SK-N-SH (cell line): ENCODE data around the gene CALN1. TPM values are rescaled to one million over a fixed set of nuclear protein-coding genes. Genes with fewer than 3 reads are reported as not detected.

Experiments
- CTCF ChIA-PET: fragments of 300-600, 350-600 bp; formaldehyde crosslinking; extraction: SDS; loops from one replicate; lab custom pipeline; 2021; lab: Yijun Ruan, JAX
- POLR2A ChIA-PET: fragments of 350-600 bp; sonication (Branson Sonifier 250); formaldehyde crosslinking; extraction: SDS; loops from one replicate; lab custom pipeline; 2020; ENCODE audit warnings: antibody characterized with exemption, inconsistent platforms; lab: Yijun Ruan, JAX
- DNase-seq: peaks from one replicate; pipeline ENCODE4 v3.0.0; 2012
- H2AFZ ChIP-seq: fragments of 200-600 bp; sonication (generic); 2 replicates; pipeline ENCODE4 v1.8.1; 2016; ENCODE audit warnings: antibody characterized with exemption, mild to moderate bottlenecking, low read depth
- H3F3A ChIP-seq: fragments of 200-600 bp; sonication (generic); replicated peaks from 2 replicates; pipeline ENCODE3; 2016; ENCODE audit warnings: antibody characterized with exemption, mild to moderate bottlenecking; ENCODE audit not compliant: insufficient read depth
- H3K27ac ChIP-seq, 2 experiments: fragments of 200-500 bp in 1 of 2; fragments of 200-600 bp in 1 of 2; sonication (Bioruptor generic) in 1 of 2; sonication (generic), shearing (Covaris generic) in 1 of 2; 2 replicates each; pipeline versions ENCODE4 v1.5.1 to v1.6.1; 2014 to 2016; ENCODE audit warnings: low read depth in 2 of 2, inconsistent platforms in 1 of 2, low read length in 1 of 2, mild to moderate bottlenecking in 1 of 2, mixed read lengths in 1 of 2
- H3K27me3 ChIP-seq: fragments of 200-600 bp; sonication (generic), shearing (Covaris generic); 2 replicates; pipeline ENCODE4 v1.6.1; 2016; ENCODE audit warnings: mixed run types; ENCODE audit not compliant: insufficient read depth
- H3K36me3 ChIP-seq, 2 experiments: fragments of 200-500 bp in 1 of 2; fragments of 200-600 bp in 1 of 2; sonication (Bioruptor generic) in 1 of 2; sonication (generic) in 1 of 2; replicated peaks in 1 of 2; 2 replicates each; pipeline versions ENCODE3 to v1.5.1; 2014 to 2016; ENCODE audit warnings: low read length in 1 of 2, mild to moderate bottlenecking in 1 of 2; ENCODE audit not compliant: insufficient read depth in 2 of 2, control insufficient read depth in 1 of 2
- H3K4me1 ChIP-seq, 2 experiments: fragments of 200-500 bp in 1 of 2; fragments of 200-600 bp in 1 of 2; sonication (Bioruptor generic) in 1 of 2; sonication (generic), shearing (Covaris generic) in 1 of 2; 2 replicates each; pipeline versions ENCODE4 v1.5.1 to v1.6.1; 2014 to 2016; ENCODE audit warnings: low read depth in 1 of 2, low read length in 1 of 2, mixed run types in 1 of 2; ENCODE audit not compliant: insufficient read depth in 2 of 2, control insufficient read depth in 1 of 2
- H3K4me2 ChIP-seq: fragments of 200-600 bp; sonication (generic), shearing (Covaris generic); 2 replicates; pipeline ENCODE4 v1.6.1; 2017; ENCODE audit warnings: mixed run types
- H3K4me3 ChIP-seq, 2 experiments: fragments of 200-500 bp in 1 of 2; fragments of 200-600 bp in 1 of 2; sonication (Bioruptor generic) in 1 of 2; sonication (generic), shearing (Covaris generic) in 1 of 2; 2 replicates each; pipeline versions ENCODE4 v1.5.1 to v1.8.1; 2014 to 2016; ENCODE audit warnings: low read depth in 2 of 2, inconsistent platforms in 1 of 2, low read length in 1 of 2, mild to moderate bottlenecking in 1 of 2, mixed read lengths in 1 of 2, moderate library complexity in 1 of 2
- H3K79me2 ChIP-seq: fragments of 200-600 bp; sonication (generic); 2 replicates; pipeline ENCODE4 v1.8.1; 2017; ENCODE audit warnings: mild to moderate bottlenecking; ENCODE audit not compliant: insufficient read depth
- H3K9ac ChIP-seq: fragments of 200-600 bp; sonication (generic); 2 replicates; pipeline ENCODE4 v1.6.1; 2017; ENCODE audit warnings: mixed run types
- H3K9me2 ChIP-seq: fragments of 200-600 bp; sonication (generic); 2 replicates; pipeline ENCODE4 v1.6.1; 2017; ENCODE audit warnings: mixed run types
- H3K9me3 ChIP-seq: fragments of 200-600 bp; sonication (generic); 2 replicates; pipeline ENCODE4 v1.6.1; 2017; ENCODE audit warnings: mixed run types, mild to moderate bottlenecking, moderate library complexity
- H4K20me1 ChIP-seq: fragments of 200-600 bp; sonication (generic); 2 replicates; pipeline ENCODE4 v1.6.1; 2017; ENCODE audit warnings: mild to moderate bottlenecking, mixed run types; ENCODE audit not compliant: insufficient read depth
- CHD2 ChIP-seq: fragments of 150-350 bp; IDR thresholded peaks from 2 replicates; pipeline ENCODE4 v1.6.1; 2018; ENCODE audit warnings: low read length; ENCODE audit not compliant: partially characterized antibody
- ELF1 ChIP-seq: IDR thresholded peaks from 2 replicates; pipeline ENCODE4 v1.4.0; 2012
- FOSL2 ChIP-seq: IDR thresholded peaks from 2 replicates; pipeline ENCODE4 v1.4.0; 2012; ENCODE audit warnings: low read depth, mild to moderate bottlenecking, moderate library complexity, borderline replicate concordance
- GATA2 ChIP-seq: sonication (generic); formaldehyde crosslinking; IDR thresholded peaks from 2 replicates; pipeline ENCODE4 v1.5.0; 2020; ENCODE audit warnings: mild to moderate bottlenecking, missing genetic modification reagents
- JUND ChIP-seq: IDR thresholded peaks from 2 replicates; pipeline ENCODE4 v1.4.0; 2012
- MEF2A ChIP-seq: IDR thresholded peaks from 2 replicates; pipeline ENCODE4 v1.4.0; 2012; ENCODE audit warnings: low read depth, borderline replicate concordance
- MXI1 ChIP-seq: IDR thresholded peaks from 2 replicates; pipeline ENCODE4 v1.6.1; 2012; ENCODE audit warnings: mild to moderate bottlenecking, low read depth, low read length, improper control_type of control experiment
- NFIC ChIP-seq: IDR thresholded peaks from 2 replicates; pipeline ENCODE4 v1.4.0; 2012; ENCODE audit warnings: borderline replicate concordance
- NRF1 ChIP-seq: IDR thresholded peaks from 2 replicates; pipeline ENCODE4 v1.6.1; 2012; ENCODE audit warnings: low read depth, mild to moderate bottlenecking, low read length
- POLR2AphosphoS5 ChIP-seq: IDR thresholded peaks from 2 replicates; pipeline ENCODE4 v1.6.1; 2012; ENCODE audit warnings: low read depth, low read length
- RCOR1 ChIP-seq: fragments of 150-350 bp; IDR thresholded peaks from 2 replicates; pipeline ENCODE4 v1.6.1; 2017; ENCODE audit warnings: antibody characterized with exemption, low read length
- RFX5 ChIP-seq: IDR thresholded peaks from 2 replicates; pipeline ENCODE4 v1.6.1; 2012; ENCODE audit warnings: mild to moderate bottlenecking, improper control_type of control experiment, low read length
- RXRA ChIP-seq: IDR thresholded peaks from 2 replicates; pipeline ENCODE4 v1.4.0; 2012; ENCODE audit warnings: low read depth, mild to moderate bottlenecking, borderline replicate concordance
- SIN3A ChIP-seq: IDR thresholded peaks from 2 replicates; pipeline ENCODE4 v1.6.1; 2012; ENCODE audit warnings: low read depth, mild to moderate bottlenecking, low read length, moderate library complexity, borderline replicate concordance
- TAF1 ChIP-seq: IDR thresholded peaks from 2 replicates; pipeline ENCODE4 v1.6.1; 2012; ENCODE audit warnings: low read depth, mild to moderate bottlenecking, low read length, moderate library complexity, borderline replicate concordance
- TCF12 ChIP-seq: IDR thresholded peaks from 2 replicates; pipeline ENCODE4 v1.4.0; 2012
- YY1 ChIP-seq: IDR thresholded peaks from 2 replicates; pipeline ENCODE4 v1.4.0; 2012; ENCODE audit warnings: low read depth, mild to moderate bottlenecking
- WGBS: methylation state at CpG from one replicate; pipeline ENCODE4 v1.1.6; 2017; ENCODE audit warnings: low lambda C conversion rate; 5-methylcytosine and 5-hydroxymethylcytosine counted together
- polyA plus RNA-seq, 3 experiments: library from polyadenylated mRNA; depleted of rRNA; stranded (reverse); fragments of >200 nt; gene quantifications; 2 replicates each; pipeline ENCODE4 v1.2.3, GENCODE V29; 2012
- TF ChIP-seq, protein P1 (sequence below): IDR thresholded peaks from 2 replicates; pipeline ENCODE4 v1.6.1; 2012; ENCODE audit warnings: mild to moderate bottlenecking, low read depth, low read length, moderate library complexity
- TF ChIP-seq, protein P2 (sequence below): IDR thresholded peaks from 2 replicates; pipeline ENCODE4 v1.4.0; 2012; ENCODE audit warnings: low read depth
- TF ChIP-seq, protein P3 (sequence below): fragments of 150-350 bp; IDR thresholded peaks from 2 replicates; pipeline ENCODE4 v1.6.1; 2016; ENCODE audit warnings: mild to moderate bottlenecking, low read depth, low read length

CALN1 gene
- polyA plus RNA-seq, 1 of the 3 experiments (the other 2 are of a cell fraction), result not detected

DNA sequence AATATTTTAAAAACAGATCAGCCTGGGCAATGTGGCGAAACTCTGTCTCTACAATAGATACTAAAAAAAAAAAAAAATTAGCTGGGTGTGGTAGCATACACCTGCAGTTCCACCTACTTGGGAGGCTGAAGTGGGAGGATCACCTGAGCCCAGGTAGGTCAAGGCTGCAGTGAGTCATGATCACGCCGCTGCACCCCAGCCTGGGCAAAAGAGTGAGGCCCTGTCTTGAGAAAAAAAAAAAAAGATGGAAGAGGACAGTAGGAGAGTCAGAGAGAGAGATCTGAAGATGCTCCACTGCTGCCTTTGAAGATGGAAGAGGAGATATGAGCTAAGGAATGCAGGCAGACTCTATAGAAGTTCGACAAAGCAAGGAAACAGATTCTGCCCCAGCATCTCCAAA, 181.9 kb downstream of the CALN1 start (continued):
- TF ChIP-seq, protein P1, sequence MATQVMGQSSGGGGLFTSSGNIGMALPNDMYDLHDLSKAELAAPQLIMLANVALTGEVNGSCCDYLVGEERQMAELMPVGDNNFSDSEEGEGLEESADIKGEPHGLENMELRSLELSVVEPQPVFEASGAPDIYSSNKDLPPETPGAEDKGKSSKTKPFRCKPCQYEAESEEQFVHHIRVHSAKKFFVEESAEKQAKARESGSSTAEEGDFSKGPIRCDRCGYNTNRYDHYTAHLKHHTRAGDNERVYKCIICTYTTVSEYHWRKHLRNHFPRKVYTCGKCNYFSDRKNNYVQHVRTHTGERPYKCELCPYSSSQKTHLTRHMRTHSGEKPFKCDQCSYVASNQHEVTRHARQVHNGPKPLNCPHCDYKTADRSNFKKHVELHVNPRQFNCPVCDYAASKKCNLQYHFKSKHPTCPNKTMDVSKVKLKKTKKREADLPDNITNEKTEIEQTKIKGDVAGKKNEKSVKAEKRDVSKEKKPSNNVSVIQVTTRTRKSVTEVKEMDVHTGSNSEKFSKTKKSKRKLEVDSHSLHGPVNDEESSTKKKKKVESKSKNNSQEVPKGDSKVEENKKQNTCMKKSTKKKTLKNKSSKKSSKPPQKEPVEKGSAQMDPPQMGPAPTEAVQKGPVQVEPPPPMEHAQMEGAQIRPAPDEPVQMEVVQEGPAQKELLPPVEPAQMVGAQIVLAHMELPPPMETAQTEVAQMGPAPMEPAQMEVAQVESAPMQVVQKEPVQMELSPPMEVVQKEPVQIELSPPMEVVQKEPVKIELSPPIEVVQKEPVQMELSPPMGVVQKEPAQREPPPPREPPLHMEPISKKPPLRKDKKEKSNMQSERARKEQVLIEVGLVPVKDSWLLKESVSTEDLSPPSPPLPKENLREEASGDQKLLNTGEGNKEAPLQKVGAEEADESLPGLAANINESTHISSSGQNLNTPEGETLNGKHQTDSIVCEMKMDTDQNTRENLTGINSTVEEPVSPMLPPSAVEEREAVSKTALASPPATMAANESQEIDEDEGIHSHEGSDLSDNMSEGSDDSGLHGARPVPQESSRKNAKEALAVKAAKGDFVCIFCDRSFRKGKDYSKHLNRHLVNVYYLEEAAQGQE, result no peak
- no peak for TF ChIP-seq FOSL2
- TF ChIP-seq, protein P2, sequence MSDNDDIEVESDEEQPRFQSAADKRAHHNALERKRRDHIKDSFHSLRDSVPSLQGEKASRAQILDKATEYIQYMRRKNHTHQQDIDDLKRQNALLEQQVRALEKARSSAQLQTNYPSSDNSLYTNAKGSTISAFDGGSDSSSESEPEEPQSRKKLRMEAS, result no peak
- TF ChIP-seq CHD2, result no peak
- TF ChIP-seq RXRA, result no peak
- no peak for TF ChIP-seq MEF2A
- TF ChIP-seq RCOR1, result no peak

DNA sequence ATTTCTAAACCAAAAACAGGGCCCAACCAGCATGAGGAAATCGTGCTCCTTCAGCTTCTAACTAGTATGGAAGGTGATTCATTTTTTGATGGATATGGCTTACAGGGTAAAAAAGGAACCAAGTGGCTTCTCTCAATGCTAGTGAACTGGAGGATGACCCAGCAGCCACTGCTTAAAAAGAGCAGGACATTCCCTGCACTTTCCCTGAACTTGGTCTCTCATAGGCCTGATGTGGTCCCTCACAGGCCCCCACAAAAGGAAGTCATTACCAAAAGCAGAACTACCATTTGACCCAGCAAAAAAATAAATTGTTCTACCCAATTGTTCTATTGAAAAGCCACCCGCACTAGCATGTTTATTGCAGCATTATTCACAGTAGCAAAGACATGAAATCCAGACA, 188.8 kb downstream of the CALN1 start:
- H3K9me3 ChIP-seq, result no peaks in the 10 kb centered on the region
- POLR2A ChIA-PET, result no interaction called here

DNA sequence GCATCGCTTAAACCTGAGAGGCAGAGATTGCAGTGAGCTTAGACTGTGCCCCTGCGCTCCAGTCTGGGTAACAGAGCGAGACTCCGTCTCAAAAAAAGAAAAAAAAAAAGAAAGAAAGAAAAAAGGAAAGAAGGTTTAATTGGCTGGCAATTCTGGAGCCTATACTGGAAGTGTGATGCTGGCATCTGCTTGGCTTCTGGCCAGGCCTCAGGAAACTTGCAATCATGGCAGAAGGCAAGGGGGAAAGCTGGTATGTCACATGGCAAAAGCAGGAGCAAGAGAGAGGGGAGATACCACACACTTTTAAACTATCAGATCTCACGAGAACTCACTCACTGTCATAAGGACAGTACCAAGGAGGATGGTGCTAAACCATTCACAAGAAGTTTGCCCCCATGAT, 190.0 kb downstream of the CALN1 start:
- Histone ChIP-seq H3K27me3 (no peaks in the 10 kb centered on the region), H3K79me2 (no peaks in the 10 kb centered on the region), H3K36me3 (no peaks in the 10 kb centered on the region), H4K20me1 (no peaks in the 10 kb centered on the region), H3K9ac (no peak overlapping the region), H3K4me1 (no peaks in the 10 kb centered on the region), H3F3A (no peaks in the 10 kb centered on the region), H3K9me2 (no peaks in the 10 kb centered on the region), H3K27ac (no peak overlapping the region), H3K9me3 (no peaks in the 10 kb centered on the region), H3K4me3 (no peak overlapping the region), H2AFZ (no peak overlapping the region), H3K4me2 (no peak overlapping the region)
- CTCF ChIA-PET, result no interaction called here
- no peak for DNase-seq
- WGBS, result 5% methylated on average over 5 of the region's 5 CpGs
- POLR2A ChIA-PET, result no interaction called here
- TF ChIP-seq, protein P1, result no peak
- TF ChIP-seq TCF12 (no peak), NRF1 (no peak), YY1 (no peak), ELF1 (no peak), TAF1 (no peak), MEF2A (no peak), FOSL2 (no peak), GATA2 (no peak), MXI1 (no peak), JUND (no peak), RXRA (no peak), NFIC (no peak), POLR2AphosphoS5 (no peak)
- TF ChIP-seq, protein P3, sequence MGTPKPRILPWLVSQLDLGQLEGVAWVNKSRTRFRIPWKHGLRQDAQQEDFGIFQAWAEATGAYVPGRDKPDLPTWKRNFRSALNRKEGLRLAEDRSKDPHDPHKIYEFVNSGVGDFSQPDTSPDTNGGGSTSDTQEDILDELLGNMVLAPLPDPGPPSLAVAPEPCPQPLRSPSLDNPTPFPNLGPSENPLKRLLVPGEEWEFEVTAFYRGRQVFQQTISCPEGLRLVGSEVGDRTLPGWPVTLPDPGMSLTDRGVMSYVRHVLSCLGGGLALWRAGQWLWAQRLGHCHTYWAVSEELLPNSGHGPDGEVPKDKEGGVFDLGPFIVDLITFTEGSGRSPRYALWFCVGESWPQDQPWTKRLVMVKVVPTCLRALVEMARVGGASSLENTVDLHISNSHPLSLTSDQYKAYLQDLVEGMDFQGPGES, result no peak

More for the DNA sequence above, 188.8 kb downstream of the CALN1 start:
- TF ChIP-seq RFX5 (no peak), SIN3A (no peak), NRF1 (no peak), RCOR1 (no peak), RXRA (no peak)
- TF ChIP-seq, all 33 proteins: peak for 0
- Histone ChIP-seq H3K27me3 (no peaks in the 10 kb centered on the region), H3K36me3 (no peaks in the 10 kb centered on the region), H3K4me2 (no peak overlapping the region), H2AFZ (no peak overlapping the region), H3K27ac (no peak overlapping the region), H3K79me2 (no peaks in the 10 kb centered on the region), H3K9ac (no peak overlapping the region), H3K4me3 (no peak overlapping the region), H3K4me1 (no peaks in the 10 kb centered on the region), H3K9me2 (no peaks in the 10 kb centered on the region), H4K20me1 (no peaks in the 10 kb centered on the region), H3F3A (no peaks in the 10 kb centered on the region)
- CTCF ChIA-PET, result no interaction called here
- DNase-seq, result no peak
- 12% methylated on average over 2 of the region's 2 CpGs for WGBS
